Fibroblast of the aortic adventitia (primary cell): ENCODE data around the gene TMEM134. TPM values are rescaled to one million over a fixed set of nuclear protein-coding genes. Genes with fewer than 3 reads are reported as not detected.

ENCODE experiments used
- DNase-seq: peaks from one replicate; pipeline ENCODE4 v3.0.0-alpha.2; 2010; ENCODE audit warnings: low read depth
- H3K4me3 ChIP-seq: 2 replicates; pipeline ENCODE4 v1.5.1; 2011; ENCODE audit warnings: low read depth, mild to moderate bottlenecking, control low read depth, low read length, moderate library complexity
- total RNA-seq: library from RNA; depleted of rRNA; stranded (reverse); fragments of >200 nt; gene quantifications from 2 replicates; pipeline ENCODE4 v1.2.3, GENCODE V29; 2012; ENCODE audit warnings: low replicate concordance
- TF ChIP-seq, protein P1 (sequence below): IDR thresholded peaks from 2 replicates; pipeline ENCODE4 v1.5.1; 2011; ENCODE audit warnings: mild to moderate bottlenecking, low read length, control low read depth, inconsistent platforms; ENCODE audit not compliant: insufficient read depth

Gene TMEM134
- total RNA-seq, 1 donor = 27.9 TPM

DNA sequence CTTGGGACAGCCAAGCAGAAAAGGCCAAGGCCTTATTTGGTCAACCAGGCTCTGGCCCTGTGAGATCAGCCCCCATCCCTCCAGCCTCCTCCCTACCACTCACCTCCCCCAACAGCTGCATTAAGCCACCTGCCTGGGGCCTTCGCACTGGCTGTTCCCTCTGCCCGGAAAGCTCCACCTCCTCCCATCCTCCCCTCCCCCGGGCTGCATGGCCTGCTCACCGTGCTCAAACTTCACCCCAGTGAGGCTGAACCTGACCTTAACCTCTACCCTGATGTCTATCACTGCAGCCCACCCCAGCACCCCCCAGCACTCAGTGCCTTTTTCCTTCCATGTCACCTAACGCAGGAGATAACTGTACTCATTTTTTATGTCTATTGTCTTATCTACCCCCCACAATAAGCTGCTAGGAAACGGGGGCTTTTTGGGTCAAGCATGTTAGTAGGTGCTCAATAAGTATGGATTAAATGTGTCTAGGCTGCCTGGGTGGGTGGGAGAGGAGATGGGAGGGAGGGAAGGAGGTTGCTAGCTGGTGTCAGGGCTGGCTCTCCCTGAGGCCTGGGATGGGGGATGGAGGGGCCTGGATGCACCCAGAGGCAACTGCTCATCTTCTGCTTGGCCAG is 32.5 kb downstream of the TMEM134 start:
- DNase-seq = no peak
- TF ChIP-seq, protein P1, sequence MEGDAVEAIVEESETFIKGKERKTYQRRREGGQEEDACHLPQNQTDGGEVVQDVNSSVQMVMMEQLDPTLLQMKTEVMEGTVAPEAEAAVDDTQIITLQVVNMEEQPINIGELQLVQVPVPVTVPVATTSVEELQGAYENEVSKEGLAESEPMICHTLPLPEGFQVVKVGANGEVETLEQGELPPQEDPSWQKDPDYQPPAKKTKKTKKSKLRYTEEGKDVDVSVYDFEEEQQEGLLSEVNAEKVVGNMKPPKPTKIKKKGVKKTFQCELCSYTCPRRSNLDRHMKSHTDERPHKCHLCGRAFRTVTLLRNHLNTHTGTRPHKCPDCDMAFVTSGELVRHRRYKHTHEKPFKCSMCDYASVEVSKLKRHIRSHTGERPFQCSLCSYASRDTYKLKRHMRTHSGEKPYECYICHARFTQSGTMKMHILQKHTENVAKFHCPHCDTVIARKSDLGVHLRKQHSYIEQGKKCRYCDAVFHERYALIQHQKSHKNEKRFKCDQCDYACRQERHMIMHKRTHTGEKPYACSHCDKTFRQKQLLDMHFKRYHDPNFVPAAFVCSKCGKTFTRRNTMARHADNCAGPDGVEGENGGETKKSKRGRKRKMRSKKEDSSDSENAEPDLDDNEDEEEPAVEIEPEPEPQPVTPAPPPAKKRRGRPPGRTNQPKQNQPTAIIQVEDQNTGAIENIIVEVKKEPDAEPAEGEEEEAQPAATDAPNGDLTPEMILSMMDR = no peak
- H3K4me3 ChIP-seq = no peak overlapping the region

DNA sequence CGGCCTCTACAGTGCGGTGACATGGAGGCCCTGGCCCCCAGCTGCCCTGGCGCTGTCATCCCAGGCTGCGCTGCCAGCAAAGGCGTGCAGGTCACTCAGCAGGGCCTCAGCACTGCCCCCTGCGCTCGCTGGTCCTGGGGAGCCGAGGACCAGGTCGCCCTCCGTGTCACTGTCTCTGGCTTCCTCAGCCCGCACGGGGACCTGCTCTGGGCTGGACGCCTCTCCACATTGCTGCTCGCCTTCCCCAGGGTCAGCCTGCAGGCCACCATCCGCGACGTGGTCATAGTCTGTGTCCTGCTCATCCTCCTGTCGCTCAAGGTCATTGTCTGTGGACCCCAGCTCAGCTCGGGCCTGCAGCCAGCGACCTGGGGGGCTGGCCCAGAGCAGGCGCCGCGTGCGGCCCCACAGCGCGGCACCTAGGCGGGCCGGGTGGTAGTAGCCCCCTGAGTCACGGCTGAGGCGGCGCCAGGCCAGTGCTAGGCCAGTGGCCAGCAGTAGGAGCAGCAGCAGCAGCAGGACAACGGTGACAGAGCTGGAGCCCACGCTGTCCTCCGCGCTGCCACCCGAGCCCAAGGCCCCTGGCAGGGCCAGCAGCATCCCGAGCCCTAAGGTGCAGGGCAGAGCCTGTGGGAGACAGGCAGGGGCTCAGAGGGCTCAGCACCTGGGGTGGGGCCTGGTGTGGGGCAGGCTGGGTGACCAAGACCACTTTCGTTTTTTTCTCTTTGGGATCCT is 33.2 kb downstream of the TMEM134 start:
- H3K4me3 ChIP-seq = no peak overlapping the region
- DNase-seq = no peak
- TF ChIP-seq, protein P1 = no peak

DNA sequence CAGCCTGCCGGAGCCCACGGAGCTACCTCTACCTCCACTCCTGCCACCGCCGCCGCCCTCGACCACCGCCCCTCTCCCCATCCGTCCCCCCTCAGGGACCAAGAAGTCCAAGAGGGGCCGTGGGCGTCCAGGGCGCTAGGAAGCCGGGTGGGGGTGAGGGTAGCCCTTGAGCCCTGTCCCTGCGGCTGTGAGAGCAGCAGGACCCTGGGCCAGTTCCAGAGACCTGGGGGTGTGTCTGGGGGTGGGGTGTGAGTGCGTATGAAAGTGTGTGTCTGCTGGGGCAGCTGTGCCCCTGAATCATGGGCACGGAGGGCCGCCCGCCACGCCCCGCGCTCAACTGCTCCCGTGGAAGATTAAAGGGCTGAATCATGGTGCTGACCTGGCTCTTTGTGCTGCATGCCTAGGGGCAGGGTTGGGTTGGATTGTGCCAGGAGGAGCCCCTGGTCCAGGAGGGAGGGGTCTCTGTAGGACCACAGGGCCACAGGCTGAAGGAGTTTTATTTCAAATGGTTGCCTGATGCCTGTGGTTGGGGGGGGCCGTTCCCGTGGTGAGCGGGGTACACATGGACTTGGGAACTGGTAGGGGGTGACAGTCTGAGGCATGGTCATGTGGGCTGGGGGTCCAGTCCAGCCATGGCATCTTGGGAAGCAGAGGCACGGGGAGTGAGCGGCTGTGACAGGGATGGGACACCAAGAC is 33.9 kb downstream of the TMEM134 start:
- TF ChIP-seq, protein P1 = no peak
- H3K4me3 ChIP-seq = no peak overlapping the region
- DNase-seq = no peak

DNA sequence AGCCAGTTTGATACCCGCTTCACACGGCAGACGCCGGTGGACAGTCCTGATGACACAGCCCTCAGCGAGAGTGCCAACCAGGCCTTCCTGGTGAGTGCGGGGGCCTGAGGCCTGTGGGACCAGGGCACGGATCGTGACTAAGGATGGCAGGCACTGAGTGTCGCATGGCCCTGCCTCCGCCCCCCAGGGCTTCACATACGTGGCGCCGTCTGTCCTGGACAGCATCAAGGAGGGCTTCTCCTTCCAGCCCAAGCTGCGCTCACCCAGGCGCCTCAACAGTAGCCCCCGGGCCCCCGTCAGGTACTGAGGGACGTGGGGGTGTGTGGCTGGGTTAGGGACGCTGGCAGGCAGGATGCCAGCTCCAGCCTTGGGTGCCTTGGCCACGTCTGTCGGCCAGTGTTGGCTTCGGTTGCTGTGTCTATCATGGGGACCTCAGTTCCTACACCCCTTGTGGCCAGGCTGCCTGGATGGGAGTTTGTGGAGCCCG is 34.6 kb downstream of the TMEM134 start:
- DNase-seq = no peak
- TF ChIP-seq, protein P1 = no peak
- H3K4me3 ChIP-seq = no peak overlapping the region

DNA sequence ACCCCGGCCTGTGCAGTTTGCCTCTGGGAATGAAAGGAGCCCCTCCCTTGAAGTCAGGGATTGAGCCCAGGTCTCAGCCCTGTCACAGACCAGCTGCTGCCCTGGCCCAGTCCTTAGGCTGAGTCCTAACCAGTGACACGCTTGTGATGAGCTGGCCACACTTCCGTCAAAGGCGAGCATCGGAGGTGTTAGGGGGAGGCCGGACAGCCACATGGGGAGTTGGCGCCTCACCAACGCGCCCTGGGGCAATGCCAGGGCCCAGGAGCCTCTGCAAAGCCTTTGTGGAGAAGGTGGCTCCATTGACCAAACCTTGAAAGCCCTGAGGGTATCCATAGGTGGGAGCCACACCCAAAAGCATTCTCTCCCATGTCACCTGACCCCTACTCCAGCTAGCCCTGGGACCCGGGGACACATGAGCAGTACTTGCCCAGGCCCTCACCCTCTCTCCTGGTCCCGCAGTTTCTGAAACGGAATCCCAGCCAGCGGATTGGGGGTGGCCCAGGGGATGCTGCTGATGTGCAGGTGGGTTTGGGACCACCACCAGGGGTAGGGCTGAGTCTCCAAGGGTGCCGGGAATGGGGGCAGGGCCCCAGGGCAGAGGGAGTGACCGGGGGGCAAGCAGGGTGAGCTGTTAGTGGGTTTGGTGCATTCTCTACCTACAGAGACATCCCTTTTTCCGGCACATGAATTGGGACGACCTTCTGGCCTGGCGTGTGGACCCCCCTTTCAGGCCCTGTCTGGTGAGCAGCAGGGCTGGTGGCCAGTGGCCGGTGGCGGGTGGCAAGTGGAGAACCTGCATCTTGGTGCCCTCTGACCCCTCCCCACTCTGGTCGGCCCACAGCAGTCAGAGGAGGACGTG is 35.3 kb downstream of the TMEM134 start:
- no peak for DNase-seq
- H3K4me3 ChIP-seq = no peak overlapping the region
- TF ChIP-seq, protein P1 = no peak

DNA sequence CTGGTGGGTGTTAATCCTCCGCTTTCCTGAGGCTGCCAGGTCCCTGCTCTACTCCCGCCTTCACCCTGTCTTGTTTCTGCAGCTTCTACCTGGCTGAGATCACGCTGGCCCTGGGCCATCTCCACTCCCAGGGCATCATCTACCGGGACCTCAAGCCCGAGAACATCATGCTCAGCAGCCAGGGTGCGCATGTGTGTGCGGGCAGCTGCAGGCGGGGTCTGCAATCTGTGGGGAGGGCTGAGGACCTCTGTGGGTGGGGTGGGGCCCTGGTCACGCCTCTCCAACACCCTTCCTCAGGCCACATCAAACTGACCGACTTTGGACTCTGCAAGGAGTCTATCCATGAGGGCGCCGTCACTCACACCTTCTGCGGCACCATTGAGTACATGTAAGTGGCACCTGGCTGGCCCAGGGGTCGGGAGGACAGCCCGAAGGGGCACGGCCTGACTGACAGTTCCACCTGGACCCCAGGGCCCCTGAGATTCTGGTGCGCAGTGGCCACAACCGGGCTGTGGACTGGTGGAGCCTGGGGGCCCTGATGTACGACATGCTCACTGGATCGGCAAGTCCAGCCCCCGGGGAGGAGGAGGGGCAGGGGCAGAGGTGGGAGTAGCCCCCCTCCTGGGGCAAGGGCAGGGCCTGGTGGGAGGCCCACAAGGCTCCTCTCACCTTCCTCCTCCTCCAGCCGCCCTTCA is 36.2 kb downstream of the TMEM134 start:
- no peak overlapping the region for H3K4me3 ChIP-seq
- DNase-seq = no peak
- TF ChIP-seq, protein P1 = no peak
